ENCODE results near the gene PDLIM1. TPM values are rescaled to one million over a fixed set of nuclear protein-coding genes. Genes with fewer than 3 reads are reported as not detected.

The PDLIM1 gene
- total and polyA plus RNA-seq, 11 donors: 225 to 434 (median 330) TPM

- H3K4me3 ChIP-seq: no peak overlapping the region
- H3K27ac ChIP-seq: peak overlapping the region in 2 of 12 donors; percentile 1 to 28
- no peak for ATAC-seq
- peaks cover 16 to 73% (median 49%) of the 10 kb centered on the region in 12 donors for H3K4me1 ChIP-seq
- H3K36me3 ChIP-seq: peaks cover 0 to 87% (median 43%) of the 10 kb centered on the region in 9 donors
- no peak for DNase-seq
- TF ChIP-seq, protein P1, sequence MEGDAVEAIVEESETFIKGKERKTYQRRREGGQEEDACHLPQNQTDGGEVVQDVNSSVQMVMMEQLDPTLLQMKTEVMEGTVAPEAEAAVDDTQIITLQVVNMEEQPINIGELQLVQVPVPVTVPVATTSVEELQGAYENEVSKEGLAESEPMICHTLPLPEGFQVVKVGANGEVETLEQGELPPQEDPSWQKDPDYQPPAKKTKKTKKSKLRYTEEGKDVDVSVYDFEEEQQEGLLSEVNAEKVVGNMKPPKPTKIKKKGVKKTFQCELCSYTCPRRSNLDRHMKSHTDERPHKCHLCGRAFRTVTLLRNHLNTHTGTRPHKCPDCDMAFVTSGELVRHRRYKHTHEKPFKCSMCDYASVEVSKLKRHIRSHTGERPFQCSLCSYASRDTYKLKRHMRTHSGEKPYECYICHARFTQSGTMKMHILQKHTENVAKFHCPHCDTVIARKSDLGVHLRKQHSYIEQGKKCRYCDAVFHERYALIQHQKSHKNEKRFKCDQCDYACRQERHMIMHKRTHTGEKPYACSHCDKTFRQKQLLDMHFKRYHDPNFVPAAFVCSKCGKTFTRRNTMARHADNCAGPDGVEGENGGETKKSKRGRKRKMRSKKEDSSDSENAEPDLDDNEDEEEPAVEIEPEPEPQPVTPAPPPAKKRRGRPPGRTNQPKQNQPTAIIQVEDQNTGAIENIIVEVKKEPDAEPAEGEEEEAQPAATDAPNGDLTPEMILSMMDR (IDR thresholded peaks at IDR 0.05): no peak
- TF ChIP-seq POLR2A (IDR thresholded peaks at IDR 0.05): no peak
- no peaks in the 10 kb centered on the region for H3K9me3 ChIP-seq
- intact Hi-C loops (cut with DNase I): loop anchor here in 1 of 10 donors (10.0 kb wide), 1 partner anchor 72 kb away; no protein-coding TSS in a partner anchor
- 69 to 92% (median 74%) methylated on average over 5 of the region's 5 CpGs for WGBS, 4 donors
- no peaks in the 10 kb centered on the region for H3K27me3 ChIP-seq
Observed at GRCh38 chr10:95262763-95263518, 27.9 kb downstream of the PDLIM1 start.

DNA sequence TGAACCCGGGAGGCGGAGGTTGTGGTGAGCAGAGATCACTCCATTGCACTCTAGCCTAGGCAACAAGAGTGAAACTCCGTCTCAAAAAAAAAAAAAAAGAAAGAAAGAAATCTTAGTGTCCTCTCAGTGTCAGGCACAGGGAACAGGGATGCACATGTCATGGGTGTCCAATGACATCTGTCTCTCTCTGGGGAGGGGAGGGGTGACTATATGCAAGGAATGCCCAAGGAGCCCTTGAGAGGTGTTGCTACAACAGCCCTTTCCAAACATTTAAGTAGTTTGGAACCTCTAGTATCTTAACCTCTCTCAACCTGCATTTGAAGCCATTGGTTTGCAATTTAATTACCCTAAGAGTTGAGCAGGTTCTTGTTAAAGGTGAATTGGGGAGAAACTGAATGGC is 28.9 kb downstream of the PDLIM1 start:
- DNase-seq: no peak
- H3K27ac ChIP-seq: peak overlapping the region in 3 of 12 donors; percentile 1 to 75 (median 64)
- intact Hi-C loops (cut with DNase I): loop anchor here in 1 of 10 donors (10.0 kb wide), 1 partner anchor 73 kb away; no protein-coding TSS in a partner anchor

DNA sequence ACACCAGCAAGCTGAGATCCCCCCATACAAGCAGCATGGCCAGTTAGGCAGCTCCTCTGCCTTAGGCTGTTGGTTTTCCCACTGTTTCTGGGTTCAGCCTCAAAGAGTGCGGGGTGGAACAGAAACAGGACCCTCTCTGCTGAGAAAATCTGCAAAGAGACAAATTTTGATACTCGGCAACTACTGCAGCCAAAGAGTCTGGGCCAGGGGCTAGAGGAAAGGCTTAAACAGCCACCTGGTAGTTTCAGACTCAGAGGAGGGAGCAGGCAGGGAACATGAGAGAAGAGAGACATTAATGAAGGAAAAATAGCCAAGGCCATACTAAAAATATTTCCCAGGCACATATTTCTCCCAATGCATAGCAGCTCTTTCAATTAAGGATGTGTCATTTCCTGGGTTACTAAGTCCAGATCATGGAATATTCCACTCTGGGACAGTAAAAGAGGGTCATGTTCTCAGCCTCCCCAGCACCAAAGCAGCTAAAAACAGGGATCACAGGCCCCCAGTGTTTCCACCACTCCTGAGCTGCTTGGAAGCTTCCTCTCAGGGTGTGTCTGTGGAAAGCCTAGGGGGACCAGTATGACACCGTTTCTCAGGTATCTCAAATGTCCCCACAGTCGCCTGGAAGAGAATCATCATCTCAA is 29.8 kb downstream of the PDLIM1 start:
- peaks cover 0 to 6% (median 0%) of the 10 kb centered on the region in 12 donors for H3K9me3 ChIP-seq
- H3K4me1 ChIP-seq: peaks cover 10 to 54% (median 30%) of the 10 kb centered on the region in 12 donors
- WGBS, 4 donors: 54 to 74% (median 69%) methylated on average over 4 of the region's 4 CpGs
- intact Hi-C loops (cut with DNase I): loop anchor here in 1 of 10 donors (10.0 kb wide), 1 partner anchor 74 kb away; no protein-coding TSS in a partner anchor
- peak overlapping the region; percentile 11 to 79 (median 70) for H3K27ac ChIP-seq
- H3K27me3 ChIP-seq: no peaks in the 10 kb centered on the region
- DNase-seq: no peak
- peaks cover 2 to 87% (median 43%) of the 10 kb centered on the region in 9 donors for H3K36me3 ChIP-seq
- no peak for TF ChIP-seq POLR2A (IDR thresholded peaks at IDR 0.05)
- TF ChIP-seq, protein P1 (IDR thresholded peaks at IDR 0.05): no peak
- peak in 3 of 4 donors; percentile 4 to 15 (median 13) for ATAC-seq
- no peak overlapping the region for H3K4me3 ChIP-seq

More for the DNA sequence above, 28.9 kb downstream of the PDLIM1 start:
- TF ChIP-seq, protein P1 (IDR thresholded peaks at IDR 0.05): no peak
- TF ChIP-seq POLR2A (IDR thresholded peaks at IDR 0.05): no peak
- Histone ChIP-seq H3K27me3 (no peaks in the 10 kb centered on the region), H3K36me3 (peaks cover 0 to 89% (median 43%) of the 10 kb centered on the region in 9 donors), H3K4me3 (no peak overlapping the region), H3K9me3 (no peaks in the 10 kb centered on the region), H3K4me1 (peaks cover 14 to 63% (median 39%) of the 10 kb centered on the region in 12 donors)
- peak in 1 of 4 donors; percentile 19 for ATAC-seq
- WGBS, 4 donors: 80 to 92% (median 89%) methylated on average over 3 of the region's 3 CpGs
